ENCODE data around the gene FAT4.

The FAT4 gene

GRCh38 chr4:125321709-125322365, 7.1 kb downstream of the FAT4 start:
- H3K4me1 ChIP-seq (ENCODE audit: control insufficient read depth, insufficient read depth, low read length): peaks cover 9% of the 10 kb centered on the region
- H3K9me3 ChIP-seq (ENCODE audit: control insufficient read depth, insufficient read depth, low read depth, low read length): no peaks in the 10 kb centered on the region
- TF ChIP-seq, protein P1, sequence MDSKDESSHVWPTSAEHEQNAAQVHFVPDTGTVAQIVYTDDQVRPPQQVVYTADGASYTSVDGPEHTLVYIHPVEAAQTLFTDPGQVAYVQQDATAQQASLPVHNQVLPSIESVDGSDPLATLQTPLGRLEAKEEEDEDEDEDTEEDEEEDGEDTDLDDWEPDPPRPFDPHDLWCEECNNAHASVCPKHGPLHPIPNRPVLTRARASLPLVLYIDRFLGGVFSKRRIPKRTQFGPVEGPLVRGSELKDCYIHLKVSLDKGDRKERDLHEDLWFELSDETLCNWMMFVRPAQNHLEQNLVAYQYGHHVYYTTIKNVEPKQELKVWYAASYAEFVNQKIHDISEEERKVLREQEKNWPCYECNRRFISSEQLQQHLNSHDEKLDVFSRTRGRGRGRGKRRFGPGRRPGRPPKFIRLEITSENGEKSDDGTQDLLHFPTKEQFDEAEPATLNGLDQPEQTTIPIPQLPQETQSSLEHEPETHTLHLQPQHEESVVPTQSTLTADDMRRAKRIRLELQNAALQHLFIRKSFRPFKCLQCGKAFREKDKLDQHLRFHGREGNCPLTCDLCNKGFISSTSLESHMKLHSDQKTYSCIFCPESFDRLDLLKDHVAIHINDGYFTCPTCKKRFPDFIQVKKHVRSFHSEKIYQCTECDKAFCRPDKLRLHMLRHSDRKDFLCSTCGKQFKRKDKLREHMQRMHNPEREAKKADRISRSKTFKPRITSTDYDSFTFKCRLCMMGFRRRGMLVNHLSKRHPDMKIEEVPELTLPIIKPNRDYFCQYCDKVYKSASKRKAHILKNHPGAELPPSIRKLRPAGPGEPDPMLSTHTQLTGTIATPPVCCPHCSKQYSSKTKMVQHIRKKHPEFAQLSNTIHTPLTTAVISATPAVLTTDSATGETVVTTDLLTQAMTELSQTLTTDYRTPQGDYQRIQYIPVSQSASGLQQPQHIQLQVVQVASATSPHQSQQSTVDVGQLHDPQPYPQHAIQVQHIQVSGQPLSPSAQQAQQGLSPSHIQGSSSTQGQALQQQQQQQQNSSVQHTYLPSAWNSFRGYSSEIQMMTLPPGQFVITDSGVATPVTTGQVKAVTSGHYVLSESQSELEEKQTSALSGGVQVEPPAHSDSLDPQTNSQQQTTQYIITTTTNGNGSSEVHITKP (tag by site-specific recombination; IDR thresholded peaks at IDR 0.05): peak; percentile 21; the same call in 1 of the 2 replicates
- TF ChIP-seq, protein P2, sequence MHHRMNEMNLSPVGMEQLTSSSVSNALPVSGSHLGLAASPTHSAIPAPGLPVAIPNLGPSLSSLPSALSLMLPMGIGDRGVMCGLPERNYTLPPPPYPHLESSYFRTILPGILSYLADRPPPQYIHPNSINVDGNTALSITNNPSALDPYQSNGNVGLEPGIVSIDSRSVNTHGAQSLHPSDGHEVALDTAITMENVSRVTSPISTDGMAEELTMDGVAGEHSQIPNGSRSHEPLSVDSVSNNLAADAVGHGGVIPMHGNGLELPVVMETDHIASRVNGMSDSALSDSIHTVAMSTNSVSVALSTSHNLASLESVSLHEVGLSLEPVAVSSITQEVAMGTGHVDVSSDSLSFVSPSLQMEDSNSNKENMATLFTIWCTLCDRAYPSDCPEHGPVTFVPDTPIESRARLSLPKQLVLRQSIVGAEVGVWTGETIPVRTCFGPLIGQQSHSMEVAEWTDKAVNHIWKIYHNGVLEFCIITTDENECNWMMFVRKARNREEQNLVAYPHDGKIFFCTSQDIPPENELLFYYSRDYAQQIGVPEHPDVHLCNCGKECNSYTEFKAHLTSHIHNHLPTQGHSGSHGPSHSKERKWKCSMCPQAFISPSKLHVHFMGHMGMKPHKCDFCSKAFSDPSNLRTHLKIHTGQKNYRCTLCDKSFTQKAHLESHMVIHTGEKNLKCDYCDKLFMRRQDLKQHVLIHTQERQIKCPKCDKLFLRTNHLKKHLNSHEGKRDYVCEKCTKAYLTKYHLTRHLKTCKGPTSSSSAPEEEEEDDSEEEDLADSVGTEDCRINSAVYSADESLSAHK (tag by site-specific recombination; IDR thresholded peaks at IDR 0.05): peak; percentile 34; the same call in 1 of the 2 replicates
- TF ChIP-seq SP2 (tag by site-specific recombination; IDR thresholded peaks at IDR 0.05) (no peak), WT1 (tag by site-specific recombination; IDR thresholded peaks at IDR 0.05) (no peak)
- ChIA-PET POLR2A (interaction anchor here (0.5 kb wide), 1 partner anchor 232 kb away, joined by 6 read pairs; no protein-coding TSS in a partner anchor), CTCF (no interaction called here)
- H3K27ac ChIP-seq (ENCODE audit: extremely low read depth, low read depth, low read length): peak overlapping the region; percentile 54; the same call in 1 of the 2 replicates
- H3K4me3 ChIP-seq (ENCODE audit: low read depth, low read length): no peak overlapping the region
- peaks cover 0 to 15% of the 10 kb centered on the region in 2 experiments; a peak in 1 of 3 replicates for H3K36me3 ChIP-seq (ENCODE audit: control insufficient read depth in 2 of 2, insufficient read depth in 1 of 2, low read length in 2 of 2)

DNA sequence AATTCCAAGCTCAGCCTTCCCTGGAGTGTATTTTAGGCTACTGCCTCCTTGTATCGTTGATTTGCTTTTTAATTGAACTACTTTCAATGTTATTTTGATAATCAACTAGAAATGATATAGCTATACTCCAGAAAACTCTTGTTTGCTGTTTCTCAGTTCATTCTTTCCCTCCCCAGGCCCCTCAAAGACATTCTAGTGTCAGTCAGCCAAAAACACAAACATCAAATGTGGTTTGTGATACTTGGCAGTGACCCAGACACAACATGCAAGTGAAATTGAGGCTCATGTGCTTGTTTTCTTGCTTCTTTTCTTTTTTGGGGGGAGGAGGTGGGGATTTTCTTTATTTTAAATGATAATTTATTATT, 7.6 kb downstream of the FAT4 start:
- Histone ChIP-seq H3K9me3 (ENCODE audit: control insufficient read depth, insufficient read depth, low read depth, low read length) (no peaks in the 10 kb centered on the region), H3K36me3 (ENCODE audit: control insufficient read depth in 2 of 2, insufficient read depth in 1 of 2, low read length in 2 of 2) (peaks cover 0 to 10% of the 10 kb centered on the region in 2 experiments; a peak in 1 of 3 replicates), H3K4me1 (ENCODE audit: control insufficient read depth, insufficient read depth, low read length) (peaks cover 9% of the 10 kb centered on the region), H3K4me3 (ENCODE audit: low read depth, low read length) (no peak overlapping the region), H3K27ac (ENCODE audit: extremely low read depth, low read depth, low read length) (peak overlapping the region; percentile 54; the same call in 1 of the 2 replicates)
- POLR2A ChIA-PET: no interaction called here
- CTCF ChIA-PET: no interaction called here
- TF ChIP-seq, protein P3, sequence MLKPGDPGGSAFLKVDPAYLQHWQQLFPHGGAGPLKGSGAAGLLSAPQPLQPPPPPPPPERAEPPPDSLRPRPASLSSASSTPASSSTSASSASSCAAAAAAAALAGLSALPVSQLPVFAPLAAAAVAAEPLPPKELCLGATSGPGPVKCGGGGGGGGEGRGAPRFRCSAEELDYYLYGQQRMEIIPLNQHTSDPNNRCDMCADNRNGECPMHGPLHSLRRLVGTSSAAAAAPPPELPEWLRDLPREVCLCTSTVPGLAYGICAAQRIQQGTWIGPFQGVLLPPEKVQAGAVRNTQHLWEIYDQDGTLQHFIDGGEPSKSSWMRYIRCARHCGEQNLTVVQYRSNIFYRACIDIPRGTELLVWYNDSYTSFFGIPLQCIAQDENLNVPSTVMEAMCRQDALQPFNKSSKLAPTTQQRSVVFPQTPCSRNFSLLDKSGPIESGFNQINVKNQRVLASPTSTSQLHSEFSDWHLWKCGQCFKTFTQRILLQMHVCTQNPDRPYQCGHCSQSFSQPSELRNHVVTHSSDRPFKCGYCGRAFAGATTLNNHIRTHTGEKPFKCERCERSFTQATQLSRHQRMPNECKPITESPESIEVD (tag by site-specific recombination; IDR thresholded peaks at IDR 0.05): peak; percentile 69
- TF ChIP-seq ZNF654 (tag by site-specific recombination; IDR thresholded peaks at IDR 0.05; ENCODE audit: low read depth): no peak
- no peak for TF ChIP-seq ZBTB8A (tag by site-specific recombination; IDR thresholded peaks at IDR 0.05)
- no peak for TF ChIP-seq ZNF623 (tag by site-specific recombination; IDR thresholded peaks at IDR 0.05)
- TF ChIP-seq ZNF223 (tag by site-specific recombination; IDR thresholded peaks at IDR 0.05): no peak
- no peak for TF ChIP-seq INSM2 (tag by site-specific recombination; IDR thresholded peaks at IDR 0.05)
- TF ChIP-seq KLF8 (tag by site-specific recombination; IDR thresholded peaks at IDR 0.05): no peak
- TF ChIP-seq, protein P4, sequence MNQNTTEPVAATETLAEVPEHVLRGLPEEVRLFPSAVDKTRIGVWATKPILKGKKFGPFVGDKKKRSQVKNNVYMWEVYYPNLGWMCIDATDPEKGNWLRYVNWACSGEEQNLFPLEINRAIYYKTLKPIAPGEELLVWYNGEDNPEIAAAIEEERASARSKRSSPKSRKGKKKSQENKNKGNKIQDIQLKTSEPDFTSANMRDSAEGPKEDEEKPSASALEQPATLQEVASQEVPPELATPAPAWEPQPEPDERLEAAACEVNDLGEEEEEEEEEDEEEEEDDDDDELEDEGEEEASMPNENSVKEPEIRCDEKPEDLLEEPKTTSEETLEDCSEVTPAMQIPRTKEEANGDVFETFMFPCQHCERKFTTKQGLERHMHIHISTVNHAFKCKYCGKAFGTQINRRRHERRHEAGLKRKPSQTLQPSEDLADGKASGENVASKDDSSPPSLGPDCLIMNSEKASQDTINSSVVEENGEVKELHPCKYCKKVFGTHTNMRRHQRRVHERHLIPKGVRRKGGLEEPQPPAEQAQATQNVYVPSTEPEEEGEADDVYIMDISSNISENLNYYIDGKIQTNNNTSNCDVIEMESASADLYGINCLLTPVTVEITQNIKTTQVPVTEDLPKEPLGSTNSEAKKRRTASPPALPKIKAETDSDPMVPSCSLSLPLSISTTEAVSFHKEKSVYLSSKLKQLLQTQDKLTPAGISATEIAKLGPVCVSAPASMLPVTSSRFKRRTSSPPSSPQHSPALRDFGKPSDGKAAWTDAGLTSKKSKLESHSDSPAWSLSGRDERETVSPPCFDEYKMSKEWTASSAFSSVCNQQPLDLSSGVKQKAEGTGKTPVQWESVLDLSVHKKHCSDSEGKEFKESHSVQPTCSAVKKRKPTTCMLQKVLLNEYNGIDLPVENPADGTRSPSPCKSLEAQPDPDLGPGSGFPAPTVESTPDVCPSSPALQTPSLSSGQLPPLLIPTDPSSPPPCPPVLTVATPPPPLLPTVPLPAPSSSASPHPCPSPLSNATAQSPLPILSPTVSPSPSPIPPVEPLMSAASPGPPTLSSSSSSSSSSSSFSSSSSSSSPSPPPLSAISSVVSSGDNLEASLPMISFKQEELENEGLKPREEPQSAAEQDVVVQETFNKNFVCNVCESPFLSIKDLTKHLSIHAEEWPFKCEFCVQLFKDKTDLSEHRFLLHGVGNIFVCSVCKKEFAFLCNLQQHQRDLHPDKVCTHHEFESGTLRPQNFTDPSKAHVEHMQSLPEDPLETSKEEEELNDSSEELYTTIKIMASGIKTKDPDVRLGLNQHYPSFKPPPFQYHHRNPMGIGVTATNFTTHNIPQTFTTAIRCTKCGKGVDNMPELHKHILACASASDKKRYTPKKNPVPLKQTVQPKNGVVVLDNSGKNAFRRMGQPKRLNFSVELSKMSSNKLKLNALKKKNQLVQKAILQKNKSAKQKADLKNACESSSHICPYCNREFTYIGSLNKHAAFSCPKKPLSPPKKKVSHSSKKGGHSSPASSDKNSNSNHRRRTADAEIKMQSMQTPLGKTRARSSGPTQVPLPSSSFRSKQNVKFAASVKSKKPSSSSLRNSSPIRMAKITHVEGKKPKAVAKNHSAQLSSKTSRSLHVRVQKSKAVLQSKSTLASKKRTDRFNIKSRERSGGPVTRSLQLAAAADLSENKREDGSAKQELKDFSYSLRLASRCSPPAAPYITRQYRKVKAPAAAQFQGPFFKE (tag by site-specific recombination; IDR thresholded peaks at IDR 0.05; ENCODE audit: borderline replicate concordance): no peak
- peak; percentile 95 for TF ChIP-seq ZNF664 (tag by site-specific recombination; IDR thresholded peaks at IDR 0.05)
- no peak for TF ChIP-seq ZNF426 (tag by site-specific recombination; IDR thresholded peaks at IDR 0.05)
- TF ChIP-seq ZNF341 (tag by site-specific recombination; IDR thresholded peaks at IDR 0.05; ENCODE audit: low read depth): 0 out of 2 replicates have a peak, but pooled peaks have one; percentile 13
- no peak for TF ChIP-seq ZBTB6 (tag by site-specific recombination; IDR thresholded peaks at IDR 0.05)

All from HEK293 (cell line).